Activated naive CD8-positive, alpha-beta T cell treated with anti-CD3 and anti-CD28 coated beads, Interleukin-2, amount 10 ng/mL, durations not matched to agents 7 days and 5 days (primary cell): ENCODE measurements around the gene ZNF322. TPM values are rescaled to one million over a fixed set of nuclear protein-coding genes. Genes with fewer than 3 reads are reported as not detected.

ENCODE experiments used
- ATAC-seq: fragments of 150-1000 bp; cut with Tn5 transposase; one replicate; pipeline ENCODE4 v1.10.0; 2021; ENCODE audit warnings: low read depth, moderate library complexity
- POLR2A ChIA-PET: fragments of 350-600 bp; sonication (Branson Sonifier 250); formaldehyde crosslinking; loops from one replicate; lab custom pipeline; 2021; ENCODE audit warnings: antibody characterized with exemption; lab: Charles Lee
- DNase-seq: peaks from one replicate; pipeline ENCODE4 v3.0.0; 2021
- H3K27ac Mint-ChIP-seq: one replicate; pipeline ENCODE4 v1.8.0; 2022; ENCODE audit warnings: mild to moderate bottlenecking, mixed read lengths
- H3K27me3 Mint-ChIP-seq: one replicate; pipeline ENCODE4 v1.8.0; 2022; ENCODE audit warnings: mild to moderate bottlenecking, moderate library complexity, mixed read lengths
- H3K36me3 Mint-ChIP-seq: one replicate; pipeline ENCODE4 v1.8.0; 2021; ENCODE audit warnings: mild to moderate bottlenecking, mixed read lengths
- H3K4me1 Mint-ChIP-seq: one replicate; pipeline ENCODE4 v1.8.0; 2021; ENCODE audit warnings: mixed read lengths
- H3K4me3 Mint-ChIP-seq: one replicate; pipeline ENCODE4 v1.8.0; 2022; ENCODE audit warnings: mild to moderate bottlenecking, moderate library complexity, mixed read lengths
- H3K9me3 Mint-ChIP-seq: one replicate; pipeline ENCODE4 v1.8.0; 2021; ENCODE audit warnings: mixed read lengths
- total RNA-seq, 2 experiments: library from RNA; stranded (reverse); gene quantifications; one replicate each; pipeline ENCODE4 v1.2.3, GENCODE V29; 2021

The ZNF322 gene
- total RNA-seq, 2 experiments from 2014 or later: 13.6 to 14.5 TPM

DNA sequence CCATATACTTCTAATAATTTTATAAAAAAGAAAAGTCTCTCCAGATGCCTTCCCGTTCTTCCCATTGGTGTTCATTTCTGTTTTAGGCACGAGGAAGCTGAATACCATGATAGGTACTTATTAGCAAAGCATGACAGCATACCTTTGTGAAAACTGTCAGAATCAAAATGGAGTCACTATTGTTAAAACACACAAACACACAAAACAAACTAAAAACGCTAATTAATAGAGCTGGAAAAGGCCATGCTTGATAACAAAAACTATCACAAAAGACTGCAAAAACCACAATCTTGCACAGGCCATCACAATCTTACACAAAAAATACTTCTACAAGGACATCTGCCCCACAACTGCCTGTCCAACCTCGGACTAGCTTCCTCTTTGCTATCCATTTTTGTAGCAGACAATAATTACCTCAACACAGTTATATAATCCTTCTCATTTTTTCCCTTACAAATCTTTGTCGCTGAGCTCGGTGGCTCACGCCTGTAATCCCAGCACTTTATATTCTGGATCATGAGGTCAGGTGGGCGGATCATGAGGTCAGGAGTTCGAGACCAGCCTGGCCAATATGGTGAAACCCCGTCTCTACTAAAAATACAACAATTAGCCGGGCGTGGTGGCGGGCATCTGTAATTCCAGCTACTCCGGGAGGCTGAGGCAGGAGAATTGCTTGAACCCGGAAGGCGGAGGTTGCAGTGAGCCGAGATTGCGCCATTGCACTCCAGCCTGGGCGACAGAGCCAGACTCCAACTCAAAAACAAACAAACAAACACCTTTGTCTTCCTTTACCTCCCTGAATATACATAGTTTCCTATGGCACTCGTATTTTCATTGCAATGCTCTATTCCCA lies 66.0 kb downstream of the ZNF322 start:
- H3K4me1 Mint-ChIP-seq: peaks cover 10% of the 10 kb centered on the region
- POLR2A ChIA-PET: no interaction called here
- DNase-seq (no peak), ATAC-seq (no peak)
- no peak overlapping the region for H3K27ac Mint-ChIP-seq
- peaks cover 47% of the 10 kb centered on the region for H3K27me3 Mint-ChIP-seq
- peaks cover 6% of the 10 kb centered on the region for H3K36me3 Mint-ChIP-seq
- no peaks in the 10 kb centered on the region for H3K9me3 Mint-ChIP-seq
- no peak overlapping the region for H3K4me3 Mint-ChIP-seq

- H3K27ac Mint-ChIP-seq: no peak overlapping the region
- no peaks in the 10 kb centered on the region for H3K36me3 Mint-ChIP-seq
- DNase-seq: no peak
- POLR2A ChIA-PET: interaction anchor here (0.6 kb wide), 1 partner anchor 17 kb away, joined by 6 read pairs; no protein-coding TSS in a partner anchor
- no peaks in the 10 kb centered on the region for H3K9me3 Mint-ChIP-seq
- peaks cover 6% of the 10 kb centered on the region for H3K4me1 Mint-ChIP-seq
- ATAC-seq: no peak
- peaks cover 51% of the 10 kb centered on the region for H3K27me3 Mint-ChIP-seq
- H3K4me3 Mint-ChIP-seq: no peak overlapping the region
These were observed 66.9 kb downstream of the ZNF322 start for GRCh38 chr6:26592649-26593048.

GRCh38 chr6:26588965-26589364 lies 70.6 kb downstream of the ZNF322 start:
- peaks cover 59% of the 10 kb centered on the region for H3K27me3 Mint-ChIP-seq
- POLR2A ChIA-PET: no interaction called here

More at GRCh38 chr6:26588965-26589364, 70.6 kb downstream of the ZNF322 start:
- H3K27ac Mint-ChIP-seq: no peak overlapping the region
- ATAC-seq: no peak
- no peak for DNase-seq
- H3K36me3 Mint-ChIP-seq: no peaks in the 10 kb centered on the region
- H3K4me1 Mint-ChIP-seq: peaks cover 4% of the 10 kb centered on the region
- no peak overlapping the region for H3K4me3 Mint-ChIP-seq
- H3K9me3 Mint-ChIP-seq: no peaks in the 10 kb centered on the region

Other genes with a start within 250 kb of the ZNF322 start
- 100 to 1,000 TPM; 117 to 126 TPM for gene BTN3A3, start 219.2 kb downstream of the ZNF322 start, total RNA-seq
- 10 to 100 TPM; 45.2 to 46.7 TPM for gene BTN2A1, start 201.8 kb downstream of the ZNF322 start, total RNA-seq
- under 1 TPM in 1 of 2 experiments, not detected in 1; 0.11 TPM for gene BTN1A1, start 159.4 kb downstream of the ZNF322 start, total RNA-seq
- gene HMGN4, start 121.4 kb downstream of the ZNF322 start, total RNA-seq: 10 to 100 TPM; 83.1 to 86.4 TPM
- gene ABT1, start 62.8 kb downstream of the ZNF322 start, total RNA-seq: 10 to 100 TPM; 28.3 to 31.7 TPM